B cell (primary cell): ENCODE results near the gene OAT. TPM values are rescaled to one million over a fixed set of nuclear protein-coding genes. Genes with fewer than 3 reads are reported as not detected.
A peak's percentile ranks its signal among the peaks of the same experiment; 100 is the strongest.

Source experiments
- ATAC-seq: fragments of 200-7000 bp; cut with Tn5 transposase; one replicate; pipeline ENCODE4 v1.10.0; 2021; ENCODE audit warnings: low read depth, mild to moderate bottlenecking, moderate number of reproducible peaks, moderate library complexity
- CTCF ChIA-PET: fragments of 350-600 bp; sonication (Branson Sonifier 250); formaldehyde crosslinking; loops from one replicate; lab custom pipeline; 2021; ENCODE audit warnings: antibody characterized with exemption, inconsistent platforms; lab: Charles Lee
- POLR2A ChIA-PET: fragments of 350-600 bp; sonication (Branson Sonifier 250); formaldehyde crosslinking; loops from one replicate; lab custom pipeline; 2021; ENCODE audit warnings: antibody characterized with exemption; lab: Charles Lee
- DNase-seq: peaks from one replicate; pipeline ENCODE4 v3.0.0; 2013
- H2AFZ ChIP-seq: 2 replicates; pipeline ENCODE4 v1.6.1; 2012; ENCODE audit warnings: mild to moderate bottlenecking, low read depth, low read length; ENCODE audit not compliant: insufficient read depth, poor library complexity, severe bottlenecking
- H3K27ac ChIP-seq, 2 donors: 1 replicate in 1 of 2; 2 replicates in 1 of 2; pipeline ENCODE4 v1.5.1; 2012 to 2013; ENCODE audit warnings: low read length in 2 of 2, mild to moderate bottlenecking in 2 of 2, moderate library complexity in 1 of 2
- H3K27me3 ChIP-seq, 4 experiments: fragments of 200-600 bp in 1 of 4; sonication (generic) in 1 of 4; replicated peaks in 1 of 4; 1 replicate in 2 of 4; 2 replicates in 2 of 4; pipeline versions ENCODE4 v1.6.1 to v1.7.0; 2013 to 2016; ENCODE audit warnings: low read length in 3 of 4, mild to moderate bottlenecking in 2 of 4, mixed read lengths in 1 of 4, moderate library complexity in 1 of 4; ENCODE audit not compliant: insufficient read depth in 4 of 4, control insufficient read depth in 3 of 4; ENCODE audit errors: control extremely low read depth in 1 of 4
- H3K36me3 ChIP-seq, 2 experiments: replicated peaks in 1 of 2; 1 replicate in 1 of 2; 2 replicates in 1 of 2; pipeline versions ENCODE4 v1.6.1 to v1.7.1; 2013; ENCODE audit warnings: low read length in 1 of 2; ENCODE audit not compliant: insufficient read depth in 2 of 2, control insufficient read depth in 1 of 2; ENCODE audit errors: control extremely low read depth in 1 of 2, extremely low read depth in 1 of 2
- H3K4me1 ChIP-seq, 2 donors: fragments of 200-600 bp in 1 of 2; sonication (generic) in 1 of 2; 1 replicate in 1 of 2; 2 replicates in 1 of 2; pipeline versions ENCODE4 v1.5.1 to v1.6.1; 2013 to 2017; ENCODE audit warnings: low read length in 2 of 2; ENCODE audit not compliant: control insufficient read depth in 2 of 2, insufficient read depth in 2 of 2
- H3K4me2 ChIP-seq: replicated peaks from 2 replicates; pipeline ENCODE3; 2012; ENCODE audit warnings: mild to moderate bottlenecking, low read depth, low read length; ENCODE audit not compliant: poor library complexity, severe bottlenecking
- H3K4me3 ChIP-seq, 5 experiments: fragments of 200-600 bp in 1 of 5; sonication (generic) in 1 of 5; 1 replicate in 3 of 5; 2 replicates in 2 of 5; pipeline versions ENCODE4 v1.5.1 to v1.7.0; 2011 to 2016; ENCODE audit warnings: low read length in 4 of 5, mild to moderate bottlenecking in 4 of 5, low read depth in 2 of 5, control low read depth in 1 of 5, moderate library complexity in 1 of 5; ENCODE audit not compliant: insufficient read depth in 1 of 5; ENCODE audit errors: control extremely low read depth in 1 of 5, extremely low read depth in 1 of 5
- H3K79me2 ChIP-seq: fragments of 200-600 bp; sonication (generic); one replicate; pipeline ENCODE4 v1.6.0; 2016; ENCODE audit warnings: low read length; ENCODE audit not compliant: control insufficient read depth, insufficient read depth
- H3K9ac ChIP-seq: fragments of 200-600 bp; sonication (generic); 2 replicates; pipeline ENCODE4 v1.6.1; 2017; ENCODE audit warnings: mild to moderate bottlenecking, low read length, moderate library complexity
- H3K9me3 ChIP-seq, 3 donors: one replicate each; pipeline versions ENCODE4 v1.6.1 to v1.7.1; 2013; ENCODE audit warnings: low read length in 2 of 3; ENCODE audit not compliant: control insufficient read depth in 2 of 3, insufficient read depth in 1 of 3; ENCODE audit errors: control extremely low read depth in 1 of 3
- H4K20me1 ChIP-seq: 2 replicates; pipeline ENCODE4 v1.6.0; 2012; ENCODE audit warnings: mild to moderate bottlenecking, low read length; ENCODE audit not compliant: insufficient read depth, control insufficient read depth, poor library complexity, severe bottlenecking
- H3K27ac Mint-ChIP-seq: one replicate; pipeline ENCODE4 v1.8.0; 2021; ENCODE audit warnings: mixed read lengths
- H3K27me3 Mint-ChIP-seq: one replicate; pipeline ENCODE4 v1.8.0; 2021; ENCODE audit warnings: mixed read lengths
- H3K4me1 Mint-ChIP-seq: one replicate; pipeline ENCODE4 v1.8.0; 2021; ENCODE audit warnings: mixed read lengths
- H3K4me3 Mint-ChIP-seq: one replicate; pipeline ENCODE4 v1.8.0; 2021; ENCODE audit warnings: mixed read lengths
- H3K9me3 Mint-ChIP-seq: one replicate; pipeline ENCODE4 v1.8.0; 2022; ENCODE audit warnings: mixed read lengths; ENCODE audit not compliant: insufficient read depth
- CTCF ChIP-seq: fragments of 200-600 bp; IDR thresholded peaks from one replicate; pipeline ENCODE4 v1.8.0; 2022; ENCODE audit warnings: antibody characterized with exemption, mild to moderate bottlenecking
- EZH2 ChIP-seq: IDR thresholded peaks from 2 replicates; pipeline ENCODE4 v1.6.1; 2012; ENCODE audit warnings: borderline replicate concordance, low read depth, mild to moderate bottlenecking, moderate library complexity, low read length; ENCODE audit not compliant: insufficient read depth, poor library complexity, severe bottlenecking
- WGBS: methylation state at CpG from one replicate; pipeline ENCODE4 v1.1.5; 2013; ENCODE audit warnings: missing lambda C conversion rate; ENCODE audit not compliant: insufficient coverage; 5-methylcytosine and 5-hydroxymethylcytosine counted together
- intact Hi-C: fragments of 100-400 bp; cut with micrococcal nuclease; formaldehyde crosslinking; loops from one replicate; pipeline ENCODE4 v1.10.0; 2022
- polyA plus RNA-seq: library from polyadenylated mRNA; depleted of rRNA; stranded (reverse); fragments of >200 nt; gene quantifications from 2 replicates; pipeline ENCODE4 v1.2.3, GENCODE V29; 2012
- total RNA-seq, 2 donors: library from RNA; stranded (reverse); fragments of 120-200 nt in 1 of 2; gene quantifications; 1 replicate in 1 of 2; 2 replicates in 1 of 2; pipeline versions ENCODE4 v1.2.3 to v1.2.4, GENCODE V29; 2013 to 2022

The OAT gene
- total and polyA plus RNA-seq, 2 donors (not counting 1 experiment from before 2014, with no cell fraction given): 13.9 to 20.1 TPM

- Mint-ChIP-seq H3K27me3 (peaks cover 16% of the 10 kb centered on the region), H3K27ac (no peak overlapping the region), H3K9me3 (no peaks in the 10 kb centered on the region), H3K4me3 (peak overlapping the region; percentile 21), H3K4me1 (peaks cover 19% of the 10 kb centered on the region)
- TF ChIP-seq EZH2 (no peak), CTCF (no peak)
- Histone ChIP-seq H3K9me3 (no peaks in the 10 kb centered on the region), H3K27me3 (peaks cover 0 to 17% (median 4%) of the 10 kb centered on the region in 4 experiments), H3K36me3 (no peaks in the 10 kb centered on the region), H3K79me2 (peaks cover 23% of the 10 kb centered on the region), H3K4me2 (no peak overlapping the region), H3K27ac (no peak overlapping the region), H2AFZ (no peak overlapping the region), H3K9ac (no peak overlapping the region), H4K20me1 (no peaks in the 10 kb centered on the region), H3K4me1 (peaks cover 12 to 23% of the 10 kb centered on the region in 2 donors), H3K4me3 (no peak overlapping the region)
- ChIA-PET CTCF (no interaction called here), POLR2A (interaction anchor here (0.6 kb wide), 1 partner anchor 44 kb away, joined by 4 read pairs; no protein-coding TSS in a partner anchor)
- DNase-seq (no peak), ATAC-seq (no peak)
- intact Hi-C loops: loop anchor here (5.0 to 10.0 kb wide), 4 partner anchors 155 to 1305 kb away; partner anchors contain the start of genes ABRAXAS2 and BUB3
- 89% methylated on average over 3 of the region's 5 CpGs for WGBS
These were observed 41.4 kb upstream of the OAT start for GRCh38 chr10:124460144-124460543.

GRCh38 chr10:124459395-124459794, 40.7 kb upstream of the OAT start:
- H3K27ac ChIP-seq: no peak overlapping the region
- H3K27me3 Mint-ChIP-seq: peaks cover 23% of the 10 kb centered on the region
- no peak overlapping the region for H3K4me3 Mint-ChIP-seq
- WGBS: 92% methylated on average over 1 of the region's 1 CpG
- no peak overlapping the region for H3K4me3 ChIP-seq
- H3K27ac Mint-ChIP-seq: no peak overlapping the region
- no peak overlapping the region for H3K4me2 ChIP-seq
- H3K27me3 ChIP-seq: peaks cover 0 to 24% (median 8%) of the 10 kb centered on the region in 4 experiments
- H3K4me1 Mint-ChIP-seq: peaks cover 12% of the 10 kb centered on the region
- H3K36me3 ChIP-seq: no peaks in the 10 kb centered on the region
- no peak for TF ChIP-seq CTCF
- CTCF ChIA-PET: no interaction called here
- peaks cover 18% of the 10 kb centered on the region for H3K79me2 ChIP-seq
- POLR2A ChIA-PET: no interaction called here
- ATAC-seq (no peak), DNase-seq (no peak)
- no peak overlapping the region for H2AFZ ChIP-seq
- intact Hi-C loops: no loop called here
- H3K9me3 Mint-ChIP-seq: no peaks in the 10 kb centered on the region
- no peak overlapping the region for H3K9ac ChIP-seq
- H3K4me1 ChIP-seq: peaks cover 4 to 16% of the 10 kb centered on the region in 2 donors
- H4K20me1 ChIP-seq: no peaks in the 10 kb centered on the region
- H3K9me3 ChIP-seq: no peaks in the 10 kb centered on the region
